DMS114 treated with DMSO at 0.1 percent for 48 hours (cell line): ENCODE data around the gene SORCS2.

ENCODE experiments used
- DNase-seq: peaks from one replicate; lab custom pipeline; 2025; ENCODE audit not compliant: unreplicated experiment; lab: John Stamatoyannopoulos, UW

The SORCS2 gene

GRCh38 chr4:7621252-7622035 lies 429.1 kb downstream of the SORCS2 start:
- DNase-seq = no peak

- no peak for DNase-seq
Observed at GRCh38 chr4:7622371-7622770, 430.0 kb downstream of the SORCS2 start.

- DNase-seq = no peak
Observed at GRCh38 chr4:7623468-7623867, 431.1 kb downstream of the SORCS2 start.

- DNase-seq = no peak
Observed at GRCh38 chr4:7624396-7624980, 432.1 kb downstream of the SORCS2 start.

- DNase-seq = no peak
Observed at GRCh38 chr4:7625071-7625470, 432.7 kb downstream of the SORCS2 start.

- no peak for DNase-seq
Observed at GRCh38 chr4:7626531-7626930, 434.2 kb downstream of the SORCS2 start.

GRCh38 chr4:7627251-7628250 lies 435.2 kb downstream of the SORCS2 start:
- no peak for DNase-seq

- DNase-seq = no peak
Observed at GRCh38 chr4:7628432-7628831, 436.1 kb downstream of the SORCS2 start.

GRCh38 chr4:7629501-7630254 lies 437.3 kb downstream of the SORCS2 start:
- DNase-seq = no peak

GRCh38 chr4:7630568-7631287 lies 438.4 kb downstream of the SORCS2 start:
- no peak for DNase-seq

- DNase-seq = no peak
Observed at GRCh38 chr4:7631288-7632014, 439.1 kb downstream of the SORCS2 start.

GRCh38 chr4:7632341-7632740 lies 440.0 kb downstream of the SORCS2 start:
- DNase-seq = no peak

GRCh38 chr4:7632971-7633370 lies 440.6 kb downstream of the SORCS2 start:
- no peak for DNase-seq

GRCh38 chr4:7634661-7635251 lies 442.4 kb downstream of the SORCS2 start:
- no peak for DNase-seq

GRCh38 chr4:7635445-7636239 lies 443.3 kb downstream of the SORCS2 start:
- DNase-seq = no peak

GRCh38 chr4:7636240-7636508 lies 443.8 kb downstream of the SORCS2 start:
- no peak for DNase-seq

GRCh38 chr4:7637139-7637538 lies 444.8 kb downstream of the SORCS2 start:
- no peak for DNase-seq

GRCh38 chr4:7637971-7638370 lies 445.6 kb downstream of the SORCS2 start:
- no peak for DNase-seq

- no peak for DNase-seq
Observed at GRCh38 chr4:7638489-7638888, 446.2 kb downstream of the SORCS2 start.
